ENCODE results near the gene KANSL1L. TPM values are rescaled to one million over a fixed set of nuclear protein-coding genes. Genes with fewer than 3 reads are reported as not detected.

Gene KANSL1L
- total and polyA plus RNA-seq, 8 donors, result 2.6 to 128 (median 19.6) TPM

DNA sequence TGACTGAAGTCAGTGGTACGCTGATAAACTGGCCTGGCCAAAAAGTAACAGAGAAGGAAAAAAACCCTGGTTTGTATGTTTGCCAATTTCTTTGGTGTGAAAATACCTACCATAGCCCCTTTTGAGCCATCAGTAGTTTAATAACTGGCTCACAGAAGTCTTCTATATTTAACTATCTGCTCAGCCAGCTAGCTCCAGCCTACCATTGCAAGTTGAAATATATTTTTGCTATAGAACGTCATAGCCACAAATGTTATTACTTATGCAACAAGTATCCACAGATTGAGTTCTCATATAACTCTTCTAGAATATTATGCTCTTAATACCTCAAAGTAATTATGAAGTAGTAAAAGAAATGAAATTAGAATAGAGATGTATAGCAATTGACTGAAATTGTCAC, 143.6 kb downstream of the KANSL1L start:
- Histone ChIP-seq H3K27me3 (no peaks in the 10 kb centered on the region), H3K9me3 (no peaks in the 10 kb centered on the region), H3K27ac (no peak overlapping the region), H3K4me1 (no peaks in the 10 kb centered on the region), H3K4me3 (no peak overlapping the region), H3K36me3 (peaks cover 10 to 72% (median 63%) of the 10 kb centered on the region in 4 donors)
- intact Hi-C loops (cut with DNase I; ENCODE audit: low total_unique reads), result no loop called here
- TF ChIP-seq POLR2AphosphoS5 (IDR thresholded peaks at IDR 0.05) (no peak), CTCF (IDR thresholded peaks at IDR 0.05) (no peak), EP300 (IDR thresholded peaks at IDR 0.05) (no peak), POLR2A (IDR thresholded peaks at IDR 0.05) (no peak)
- 90 to 95% (median 92%) methylated on average over 2 of the region's 2 CpGs for WGBS, 5 donors
- DNase-seq, result no peak

GRCh38 chr2:210022824-210023223, 148.4 kb downstream of the KANSL1L start:
- H3K4me1 ChIP-seq, result no peaks in the 10 kb centered on the region
- intact Hi-C loops (cut with DNase I; ENCODE audit: low total_unique reads), result no loop called here
- H3K4me3 ChIP-seq, result no peak overlapping the region
- H3K9me3 ChIP-seq, result no peaks in the 10 kb centered on the region
- TF ChIP-seq POLR2AphosphoS5 (IDR thresholded peaks at IDR 0.05) (no peak), CTCF (IDR thresholded peaks at IDR 0.05) (no peak), POLR2A (IDR thresholded peaks at IDR 0.05) (no peak), EP300 (IDR thresholded peaks at IDR 0.05) (no peak)
- no peak overlapping the region for H3K27ac ChIP-seq
- no peaks in the 10 kb centered on the region for H3K27me3 ChIP-seq
- H3K36me3 ChIP-seq, result peaks cover 24 to 100% (median 94%) of the 10 kb centered on the region in 4 donors
- WGBS, 5 donors, result 80 to 91% (median 89%) methylated on average over 3 of the region's 3 CpGs
- no peak for DNase-seq

GRCh38 chr2:210020138-210020537, 151.1 kb downstream of the KANSL1L start:
- H3K27me3 ChIP-seq, result no peaks in the 10 kb centered on the region
- 57 to 73% (median 67%) methylated on average over 1 of the region's 1 CpG for WGBS, 5 donors
- DNase-seq, result no peak
- no peaks in the 10 kb centered on the region for H3K4me1 ChIP-seq
- H3K4me3 ChIP-seq, result no peak overlapping the region
- TF ChIP-seq POLR2A (IDR thresholded peaks at IDR 0.05), result no peak
- no peaks in the 10 kb centered on the region for H3K9me3 ChIP-seq
- peaks cover 36 to 99% (median 96%) of the 10 kb centered on the region in 4 donors for H3K36me3 ChIP-seq
- H3K27ac ChIP-seq, result no peak overlapping the region
- intact Hi-C loops (cut with DNase I; ENCODE audit: low total_unique reads), result no loop called here

DNA sequence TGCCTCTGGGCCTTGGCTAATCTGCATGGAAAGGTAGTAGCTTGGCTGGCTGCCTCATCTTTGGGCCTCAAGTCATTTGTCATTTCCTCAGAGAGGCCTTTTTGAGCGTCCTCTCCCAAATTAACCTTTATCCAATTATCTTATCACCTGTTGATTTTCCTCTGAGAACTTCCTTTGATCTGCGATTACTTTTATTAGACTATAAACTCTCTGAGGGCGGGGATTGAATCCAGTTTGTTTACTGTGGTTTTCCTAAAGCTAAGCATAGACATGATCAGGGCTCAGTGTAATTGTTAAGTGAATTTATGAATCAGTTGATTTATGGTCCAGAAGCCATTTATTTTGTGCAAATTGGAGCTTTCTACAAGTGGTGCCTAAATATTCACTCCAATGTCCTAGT, 161.3 kb downstream of the KANSL1L start:
- intact Hi-C loops (cut with DNase I; ENCODE audit: low total_unique reads), result no loop called here
- Histone ChIP-seq H3K27me3 (no peaks in the 10 kb centered on the region), H3K36me3 (peaks cover 0 to 61% (median 56%) of the 10 kb centered on the region in 4 donors), H3K4me3 (no peak overlapping the region), H3K9me3 (no peaks in the 10 kb centered on the region), H3K27ac (no peak overlapping the region), H3K4me1 (peaks cover 6 to 49% (median 26%) of the 10 kb centered on the region in 4 donors)
- DNase-seq, result no peak
- WGBS, 5 donors, result 33 to 65% (median 46%) methylated on average over 3 of the region's 3 CpGs
- TF ChIP-seq EP300 (IDR thresholded peaks at IDR 0.05), result no peak
- no peak for TF ChIP-seq POLR2AphosphoS5 (IDR thresholded peaks at IDR 0.05)
- TF ChIP-seq CTCF (IDR thresholded peaks at IDR 0.05), result no peak
- TF ChIP-seq POLR2A (IDR thresholded peaks at IDR 0.05), result no peak

GRCh38 chr2:210009126-210009525, 162.1 kb downstream of the KANSL1L start:
- WGBS, 5 donors, result 67 to 75% (median 72%) methylated on average over 6 of the region's 6 CpGs
- Histone ChIP-seq H3K9me3 (no peaks in the 10 kb centered on the region), H3K27ac (no peak overlapping the region), H3K36me3 (peaks cover 0 to 53% (median 48%) of the 10 kb centered on the region in 4 donors), H3K4me1 (peaks cover 14 to 57% (median 33%) of the 10 kb centered on the region in 4 donors), H3K27me3 (no peaks in the 10 kb centered on the region), H3K4me3 (no peak overlapping the region)
- intact Hi-C loops (cut with DNase I; ENCODE audit: low total_unique reads), result no loop called here
- no peak for DNase-seq
- TF ChIP-seq POLR2A (IDR thresholded peaks at IDR 0.05) (no peak), CTCF (IDR thresholded peaks at IDR 0.05) (no peak), EP300 (IDR thresholded peaks at IDR 0.05) (no peak), POLR2AphosphoS5 (IDR thresholded peaks at IDR 0.05) (no peak)
